ENCODE measurements around the gene ARHGAP22. TPM values are rescaled to one million over a fixed set of nuclear protein-coding genes. Genes with fewer than 3 reads are reported as not detected.
A peak's percentile ranks its signal among the peaks of the same experiment; 100 is the strongest.

Gene ARHGAP22
- total RNA-seq, 1 experiment from 2014 or later: 255 TPM

GRCh38 chr10:48633381-48634197 lies 28.7 kb upstream of the ARHGAP22 start:
- no peak for DNase-seq (ENCODE audit: low read depth)

- DNase-seq (ENCODE audit: low read depth): no peak
These were observed 27.3 kb upstream of the ARHGAP22 start for GRCh38 chr10:48632166-48632565.

- DNase-seq (ENCODE audit: low read depth): peak; percentile 51
These were observed 23.2 kb upstream of the ARHGAP22 start for GRCh38 chr10:48627984-48628609.

- no peak for DNase-seq (ENCODE audit: low read depth)
These were observed 22.3 kb upstream of the ARHGAP22 start for GRCh38 chr10:48626986-48627731.

- DNase-seq (ENCODE audit: low read depth): no peak
These were observed 21.6 kb upstream of the ARHGAP22 start for GRCh38 chr10:48626447-48626846.

GRCh38 chr10:48625826-48626134 lies 20.9 kb upstream of the ARHGAP22 start:
- no peak for DNase-seq (ENCODE audit: low read depth)

- DNase-seq (ENCODE audit: low read depth): no peak
These were observed 18.8 kb upstream of the ARHGAP22 start for GRCh38 chr10:48623607-48624132.

- DNase-seq (ENCODE audit: low read depth): no peak
These were observed 18.1 kb upstream of the ARHGAP22 start for GRCh38 chr10:48623009-48623408.

- DNase-seq (ENCODE audit: low read depth): no peak
These were observed 15.8 kb upstream of the ARHGAP22 start for GRCh38 chr10:48620719-48621118.

GRCh38 chr10:48616436-48616835 lies 11.6 kb upstream of the ARHGAP22 start:
- DNase-seq (ENCODE audit: low read depth): no peak

GRCh38 chr10:48614481-48615390 lies 9.9 kb upstream of the ARHGAP22 start:
- peak; percentile 74 for DNase-seq (ENCODE audit: low read depth)

- DNase-seq (ENCODE audit: low read depth): peak; percentile 67
These were observed 8.1 kb upstream of the ARHGAP22 start for GRCh38 chr10:48613016-48613415.

GRCh38 chr10:48612236-48612943 lies 7.5 kb upstream of the ARHGAP22 start:
- peak; percentile 88 for DNase-seq (ENCODE audit: low read depth)

GRCh38 chr10:48611133-48611532 lies 6.3 kb upstream of the ARHGAP22 start:
- no peak for DNase-seq (ENCODE audit: low read depth)

GRCh38 chr10:48610585-48611093 lies 5.8 kb upstream of the ARHGAP22 start:
- DNase-seq (ENCODE audit: low read depth): peak; percentile 77

GRCh38 chr10:48609899-48610584 lies 5.2 kb upstream of the ARHGAP22 start:
- DNase-seq (ENCODE audit: low read depth): no peak

GRCh38 chr10:48609441-48609840 lies 4.6 kb upstream of the ARHGAP22 start:
- DNase-seq (ENCODE audit: low read depth): no peak

GRCh38 chr10:48608976-48609375 lies 4.1 kb upstream of the ARHGAP22 start:
- no peak for DNase-seq (ENCODE audit: low read depth)

GRCh38 chr10:48608279-48608681 lies 3.4 kb upstream of the ARHGAP22 start:
- DNase-seq (ENCODE audit: low read depth): peak; percentile 69
